Esophagus muscularis mucosa (tissue), 4 donors: ENCODE data around the gene ADGRB2. TPM values are rescaled to one million over a fixed set of nuclear protein-coding genes. Genes with fewer than 3 reads are reported as not detected.

ENCODE experiments used
- DNase-seq: peaks from one replicate; pipeline ENCODE4 v3.0.0-alpha.2; 2017; ENCODE audit errors: extremely low spot score
- H3K27ac ChIP-seq, 4 donors: fragments of 200-600 bp; sonication (generic); replicated peaks in 1 of 4; 1 replicate in 3 of 4; 2 replicates in 1 of 4; pipeline ENCODE4 v1.5.1; 2016 to 2019; ENCODE audit warnings: mild to moderate bottlenecking in 1 of 4
- H3K27me3 ChIP-seq, 4 donors: fragments of 200-600 bp; sonication (generic); one replicate each; pipeline versions ENCODE4 v1.5.1 to v1.6.0; 2016 to 2019
- H3K36me3 ChIP-seq, 4 donors: fragments of 200-600 bp; sonication (generic); one replicate each; pipeline ENCODE4 v1.5.1; 2016 to 2019
- H3K4me1 ChIP-seq, 4 donors: fragments of 200-600 bp; sonication (generic); one replicate each; pipeline ENCODE4 v1.5.1; 2016 to 2019
- H3K4me3 ChIP-seq, 4 donors: fragments of 200-600 bp; sonication (generic); 1 replicate in 2 of 4; 2 replicates in 2 of 4; pipeline ENCODE4 v1.5.1; 2016 to 2019; ENCODE audit warnings: mild to moderate bottlenecking in 4 of 4, moderate library complexity in 1 of 4
- H3K9me3 ChIP-seq, 4 donors: fragments of 200-600 bp; sonication (generic); 1 replicate in 3 of 4; 2 replicates in 1 of 4; pipeline ENCODE4 v1.5.1; 2016 to 2019
- EP300 ChIP-seq: sonication (generic); formaldehyde crosslinking; IDR thresholded peaks from one replicate; pipeline ENCODE4 v1.6.1; 2017; ENCODE audit warnings: antibody characterized with exemption
- POLR2A ChIP-seq: fragments of 450-650 bp; IDR thresholded peaks from one replicate; pipeline ENCODE4 v1.6.1; 2017; ENCODE audit warnings: antibody characterized with exemption, moderate library complexity, mild to moderate bottlenecking, low read depth
- POLR2AphosphoS5 ChIP-seq, 2 donors: sonication (generic); formaldehyde crosslinking; IDR thresholded peaks; one replicate each; pipeline ENCODE4 v1.6.1; 2017; ENCODE audit warnings: antibody characterized with exemption in 2 of 2
- WGBS: methylation state at CpG from one replicate; pipeline ENCODE4 v1.1.5; 2018; 5-methylcytosine and 5-hydroxymethylcytosine counted together
- intact Hi-C: fragments of 100-400 bp; cut with DNase I; formaldehyde crosslinking; loops from one replicate; pipeline ENCODE4 v1.15.1; 2023
- total RNA-seq, 4 donors: library from RNA; depleted of rRNA; stranded (reverse); fragments of >200 nt; gene quantifications; one replicate each; pipeline versions ENCODE4 v1.1.0 to v1.2.1, GENCODE V29; 2016
- TF ChIP-seq, protein P1 (sequence below), 3 experiments: fragments of 200-600 bp in 2 of 3; fragments of 450-650 bp in 1 of 3; sonication (generic) in 2 of 3; IDR thresholded peaks; one replicate each; pipeline ENCODE4 v1.5.1; 2017 to 2019; ENCODE audit warnings: antibody characterized with exemption in 3 of 3, mild to moderate bottlenecking in 2 of 3, moderate library complexity in 1 of 3

ADGRB2 gene
- total RNA-seq, 4 donors from 2014 or later, result 0.83 to 4.2 (median 2.1) TPM

GRCh38 chr1:31781138-31781755, 17.1 kb upstream of the ADGRB2 start:
- H3K4me3 ChIP-seq, result no peak overlapping the region
- intact Hi-C loops, result loop anchor here (10.0 kb wide), 1 partner anchor 66 kb away; no protein-coding TSS in a partner anchor
- no peak for DNase-seq
- peaks cover 0 to 29% (median 0%) of the 10 kb centered on the region in 4 donors for H3K27me3 ChIP-seq
- H3K9me3 ChIP-seq, result no peaks in the 10 kb centered on the region
- peaks cover 11 to 19% (median 16%) of the 10 kb centered on the region in 4 donors for H3K4me1 ChIP-seq
- no peak overlapping the region for H3K27ac ChIP-seq
- WGBS, result 56% methylated on average over 7 of the region's 7 CpGs
- H3K36me3 ChIP-seq, result no peaks in the 10 kb centered on the region
- TF ChIP-seq POLR2AphosphoS5 (IDR thresholded peaks at IDR 0.05) (no peak), EP300 (no peak), POLR2A (no peak)
- TF ChIP-seq, protein P1, sequence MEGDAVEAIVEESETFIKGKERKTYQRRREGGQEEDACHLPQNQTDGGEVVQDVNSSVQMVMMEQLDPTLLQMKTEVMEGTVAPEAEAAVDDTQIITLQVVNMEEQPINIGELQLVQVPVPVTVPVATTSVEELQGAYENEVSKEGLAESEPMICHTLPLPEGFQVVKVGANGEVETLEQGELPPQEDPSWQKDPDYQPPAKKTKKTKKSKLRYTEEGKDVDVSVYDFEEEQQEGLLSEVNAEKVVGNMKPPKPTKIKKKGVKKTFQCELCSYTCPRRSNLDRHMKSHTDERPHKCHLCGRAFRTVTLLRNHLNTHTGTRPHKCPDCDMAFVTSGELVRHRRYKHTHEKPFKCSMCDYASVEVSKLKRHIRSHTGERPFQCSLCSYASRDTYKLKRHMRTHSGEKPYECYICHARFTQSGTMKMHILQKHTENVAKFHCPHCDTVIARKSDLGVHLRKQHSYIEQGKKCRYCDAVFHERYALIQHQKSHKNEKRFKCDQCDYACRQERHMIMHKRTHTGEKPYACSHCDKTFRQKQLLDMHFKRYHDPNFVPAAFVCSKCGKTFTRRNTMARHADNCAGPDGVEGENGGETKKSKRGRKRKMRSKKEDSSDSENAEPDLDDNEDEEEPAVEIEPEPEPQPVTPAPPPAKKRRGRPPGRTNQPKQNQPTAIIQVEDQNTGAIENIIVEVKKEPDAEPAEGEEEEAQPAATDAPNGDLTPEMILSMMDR (IDR thresholded peaks at IDR 0.05), result no peak

- TF ChIP-seq EP300 (no peak), POLR2AphosphoS5 (IDR thresholded peaks at IDR 0.05) (no peak), POLR2A (no peak)
- TF ChIP-seq, protein P1 (IDR thresholded peaks at IDR 0.05), result no peak
- peaks cover 11 to 19% (median 16%) of the 10 kb centered on the region in 4 donors for H3K4me1 ChIP-seq
- DNase-seq, result no peak
- H3K27ac ChIP-seq, result no peak overlapping the region
- H3K27me3 ChIP-seq, result peaks cover 0 to 35% (median 0%) of the 10 kb centered on the region in 4 donors
- 83% methylated on average over 2 of the region's 2 CpGs for WGBS
- no peak overlapping the region for H3K4me3 ChIP-seq
- no peaks in the 10 kb centered on the region for H3K36me3 ChIP-seq
- H3K9me3 ChIP-seq, result no peaks in the 10 kb centered on the region
- intact Hi-C loops, result loop anchor here (10.0 kb wide), 1 partner anchor 66 kb away; no protein-coding TSS in a partner anchor
Observed at GRCh38 chr1:31780632-31781031, 16.5 kb upstream of the ADGRB2 start.

DNA sequence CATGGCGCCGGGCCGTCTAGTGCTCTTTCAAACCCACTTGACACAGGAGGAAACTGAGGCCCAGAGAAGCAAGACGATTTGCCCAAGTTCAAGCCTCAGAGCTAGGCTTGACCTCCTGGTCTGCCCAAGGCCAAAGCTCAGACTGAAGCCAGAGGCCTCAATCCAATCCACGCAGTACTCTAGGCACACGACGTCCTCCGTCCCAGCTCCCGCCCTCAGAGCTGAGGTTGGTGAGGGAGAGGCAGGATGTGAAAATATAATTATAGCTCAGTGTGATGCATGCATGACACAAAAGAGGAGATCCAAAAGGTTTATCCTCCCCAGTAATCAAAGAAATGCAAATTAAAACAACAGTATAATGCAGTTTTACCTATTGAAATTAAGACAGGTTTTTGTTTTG, 15.5 kb upstream of the ADGRB2 start:
- H3K4me3 ChIP-seq, result no peak overlapping the region
- no peaks in the 10 kb centered on the region for H3K9me3 ChIP-seq
- WGBS, result 92% methylated on average over 6 of the region's 9 CpGs
- intact Hi-C loops, result loop anchor here (10.0 kb wide), 1 partner anchor 65 kb away; no protein-coding TSS in a partner anchor
- H3K27ac ChIP-seq, result no peak overlapping the region
- TF ChIP-seq, protein P1 (IDR thresholded peaks at IDR 0.05), result no peak
- TF ChIP-seq POLR2A, result no peak
- no peak for TF ChIP-seq EP300
- TF ChIP-seq POLR2AphosphoS5 (IDR thresholded peaks at IDR 0.05), result no peak
- H3K4me1 ChIP-seq, result peaks cover 11 to 19% (median 16%) of the 10 kb centered on the region in 4 donors
- DNase-seq, result no peak
- H3K27me3 ChIP-seq, result peaks cover 0 to 45% (median 0%) of the 10 kb centered on the region in 4 donors
- no peaks in the 10 kb centered on the region for H3K36me3 ChIP-seq

- H3K4me1 ChIP-seq, result peaks cover 11 to 19% (median 16%) of the 10 kb centered on the region in 4 donors
- no peaks in the 10 kb centered on the region for H3K36me3 ChIP-seq
- DNase-seq, result no peak
- intact Hi-C loops, result no loop called here
- H3K4me3 ChIP-seq, result no peak overlapping the region
- no peaks in the 10 kb centered on the region for H3K9me3 ChIP-seq
- TF ChIP-seq POLR2AphosphoS5 (IDR thresholded peaks at IDR 0.05) (no peak), EP300 (no peak), POLR2A (no peak)
- TF ChIP-seq, protein P1 (IDR thresholded peaks at IDR 0.05), result no peak
- H3K27me3 ChIP-seq, result peaks cover 0 to 52% (median 2%) of the 10 kb centered on the region in 4 donors
- H3K27ac ChIP-seq, result no peak overlapping the region
- WGBS, result 90% methylated on average over 11 of the region's 11 CpGs
Observed at GRCh38 chr1:31778763-31779488, 14.8 kb upstream of the ADGRB2 start.
